ENCODE results near the gene CRACDL. TPM values are rescaled to one million over a fixed set of nuclear protein-coding genes. Genes with fewer than 3 reads are reported as not detected.

Gene CRACDL
- total and polyA plus RNA-seq, 2 of the 13 experiments (the other 11 are each of a cell fraction or from before 2014, with no cell fraction given), result 0.15 to 0.26 TPM

DNA sequence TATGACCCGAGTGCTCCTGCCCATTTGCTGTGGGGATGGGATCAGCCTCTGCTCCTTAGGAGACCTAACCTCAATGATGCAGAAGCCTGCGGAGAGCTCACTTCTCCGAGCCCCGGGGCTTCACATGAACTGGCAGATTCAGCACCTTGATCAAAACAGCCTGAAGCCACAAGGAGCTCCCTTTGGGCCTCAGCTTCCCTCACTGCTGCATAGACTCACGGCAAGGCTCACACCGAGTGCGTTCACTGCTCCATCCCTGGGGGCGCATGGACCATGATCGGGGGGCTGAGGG, 33.0 kb downstream of the CRACDL start (continued):
- TF ChIP-seq, protein P1, sequence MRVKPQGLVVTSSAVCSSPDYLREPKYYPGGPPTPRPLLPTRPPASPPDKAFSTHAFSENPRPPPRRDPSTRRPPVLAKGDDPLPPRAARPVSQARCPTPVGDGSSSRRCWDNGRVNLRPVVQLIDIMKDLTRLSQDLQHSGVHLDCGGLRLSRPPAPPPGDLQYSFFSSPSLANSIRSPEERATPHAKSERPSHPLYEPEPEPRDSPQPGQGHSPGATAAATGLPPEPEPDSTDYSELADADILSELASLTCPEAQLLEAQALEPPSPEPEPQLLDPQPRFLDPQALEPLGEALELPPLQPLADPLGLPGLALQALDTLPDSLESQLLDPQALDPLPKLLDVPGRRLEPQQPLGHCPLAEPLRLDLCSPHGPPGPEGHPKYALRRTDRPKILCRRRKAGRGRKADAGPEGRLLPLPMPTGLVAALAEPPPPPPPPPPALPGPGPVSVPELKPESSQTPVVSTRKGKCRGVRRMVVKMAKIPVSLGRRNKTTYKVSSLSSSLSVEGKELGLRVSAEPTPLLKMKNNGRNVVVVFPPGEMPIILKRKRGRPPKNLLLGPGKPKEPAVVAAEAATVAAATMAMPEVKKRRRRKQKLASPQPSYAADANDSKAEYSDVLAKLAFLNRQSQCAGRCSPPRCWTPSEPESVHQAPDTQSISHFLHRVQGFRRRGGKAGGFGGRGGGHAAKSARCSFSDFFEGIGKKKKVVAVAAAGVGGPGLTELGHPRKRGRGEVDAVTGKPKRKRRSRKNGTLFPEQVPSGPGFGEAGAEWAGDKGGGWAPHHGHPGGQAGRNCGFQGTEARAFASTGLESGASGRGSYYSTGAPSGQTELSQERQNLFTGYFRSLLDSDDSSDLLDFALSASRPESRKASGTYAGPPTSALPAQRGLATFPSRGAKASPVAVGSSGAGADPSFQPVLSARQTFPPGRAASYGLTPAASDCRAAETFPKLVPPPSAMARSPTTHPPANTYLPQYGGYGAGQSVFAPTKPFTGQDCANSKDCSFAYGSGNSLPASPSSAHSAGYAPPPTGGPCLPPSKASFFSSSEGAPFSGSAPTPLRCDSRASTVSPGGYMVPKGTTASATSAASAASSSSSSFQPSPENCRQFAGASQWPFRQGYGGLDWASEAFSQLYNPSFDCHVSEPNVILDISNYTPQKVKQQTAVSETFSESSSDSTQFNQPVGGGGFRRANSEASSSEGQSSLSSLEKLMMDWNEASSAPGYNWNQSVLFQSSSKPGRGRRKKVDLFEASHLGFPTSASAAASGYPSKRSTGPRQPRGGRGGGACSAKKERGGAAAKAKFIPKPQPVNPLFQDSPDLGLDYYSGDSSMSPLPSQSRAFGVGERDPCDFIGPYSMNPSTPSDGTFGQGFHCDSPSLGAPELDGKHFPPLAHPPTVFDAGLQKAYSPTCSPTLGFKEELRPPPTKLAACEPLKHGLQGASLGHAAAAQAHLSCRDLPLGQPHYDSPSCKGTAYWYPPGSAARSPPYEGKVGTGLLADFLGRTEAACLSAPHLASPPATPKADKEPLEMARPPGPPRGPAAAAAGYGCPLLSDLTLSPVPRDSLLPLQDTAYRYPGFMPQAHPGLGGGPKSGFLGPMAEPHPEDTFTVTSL (CRISPR knock-in tag; IDR thresholded peaks at IDR 0.05; ENCODE audit: borderline replicate concordance), result no peak
- TF ChIP-seq TBL1XR1 (IDR thresholded peaks at IDR 0.05; ENCODE audit: borderline replicate concordance, low read length, partially characterized antibody) (no peak), ZNF660 (CRISPR knock-in tag; IDR thresholded peaks at IDR 0.05; ENCODE audit: borderline replicate concordance, low read depth) (no peak), SP2 (CRISPR knock-in tag; IDR thresholded peaks at IDR 0.05) (no peak)
- TF ChIP-seq, protein P2, sequence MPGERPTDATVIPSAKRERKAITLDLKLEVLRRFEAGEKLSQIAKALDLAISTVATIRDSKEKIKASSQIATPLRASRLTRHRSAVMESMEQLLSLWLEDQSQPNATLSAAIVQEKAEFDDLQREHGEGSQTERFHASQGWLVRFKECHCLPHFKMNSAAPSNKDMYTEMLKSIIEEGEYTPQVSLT (CRISPR knock-in tag; IDR thresholded peaks at IDR 0.05; ENCODE audit: borderline replicate concordance, low read depth), result no peak

DNA sequence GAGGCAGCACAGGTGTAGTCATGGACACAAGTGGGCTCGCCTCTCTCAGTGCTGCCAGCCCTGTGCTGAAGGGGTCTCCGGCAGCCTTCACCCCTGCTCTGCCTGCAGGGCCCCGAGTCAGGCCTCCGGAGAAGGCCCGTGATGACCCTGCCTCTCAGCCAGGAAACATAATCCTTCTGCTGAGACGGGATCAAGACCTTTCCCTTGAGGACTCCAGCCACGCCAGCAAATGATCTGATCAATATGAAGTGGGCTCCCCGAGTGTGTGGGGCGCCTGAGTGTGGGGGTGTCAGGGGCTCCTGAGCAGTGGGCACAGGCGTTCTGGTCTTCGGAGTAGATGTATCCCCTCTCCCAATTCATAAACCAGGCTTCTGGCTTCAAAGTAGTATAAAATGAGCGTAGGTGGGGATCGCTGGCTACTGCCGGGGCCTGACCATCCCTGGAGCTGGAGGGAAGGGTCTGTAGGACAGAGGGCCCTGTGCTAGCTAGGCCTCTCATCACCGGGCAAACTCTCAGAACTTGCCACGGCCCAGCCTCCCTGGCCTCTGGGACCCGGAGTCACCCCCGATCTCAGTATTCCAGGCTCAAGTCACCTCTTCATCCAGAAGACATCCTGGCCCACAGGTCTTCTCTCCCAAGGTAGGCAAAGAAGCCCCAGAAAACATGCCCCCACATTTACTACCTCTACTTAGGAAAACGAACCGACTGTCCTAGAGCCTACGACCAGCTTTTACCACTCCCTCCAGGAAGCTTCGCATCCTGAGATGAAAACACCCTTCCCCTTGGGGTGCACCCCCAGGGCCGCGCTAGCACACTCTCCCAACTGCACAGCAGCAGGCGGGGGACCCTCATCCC, 33.6 kb downstream of the CRACDL start:
- no peak overlapping the region for H3K4me2 ChIP-seq (ENCODE audit: low read depth, low read length)
- H3K36me3 ChIP-seq (replicated peaks in 1 of 2; ENCODE audit: control insufficient read depth in 1 of 2, insufficient read depth in 2 of 2, low read length in 2 of 2), result no peaks in the 10 kb centered on the region
- TF ChIP-seq ZNF292 (CRISPR knock-in tag; IDR thresholded peaks at IDR 0.05; ENCODE audit: borderline replicate concordance, low read depth), result no peak
- TF ChIP-seq FOXM1 (CRISPR knock-in tag; IDR thresholded peaks at IDR 0.05), result no peak
- TF ChIP-seq ZNF124 (CRISPR knock-in tag; IDR thresholded peaks at IDR 0.05), result no peak
- TF ChIP-seq MXD4 (CRISPR knock-in tag; IDR thresholded peaks at IDR 0.05), result no peak
- no peak for TF ChIP-seq PLRG1 (conservative IDR thresholded peaks at IDR 0.05)
- no peak for TF ChIP-seq XBP1 (CRISPR knock-in tag; IDR thresholded peaks at IDR 0.05)
- WGBS (ENCODE audit: low lambda C conversion rate), result 50% methylated on average over 24 of the region's 25 CpGs
- H3K9me3 ChIP-seq (ENCODE audit: low read length), result no peaks in the 10 kb centered on the region
- POLR2A ChIA-PET, result no interaction called here
- DNase-seq (ENCODE audit: low spot score) (no peak), FAIRE-seq (no peak), ATAC-seq (peak; percentile 16; the same call in 2 of the 3 replicates)
- H3K9ac ChIP-seq (ENCODE audit: insufficient read depth, low read depth, low read length), result no peak overlapping the region
- CTCF ChIA-PET (ENCODE audit: low intra/inter-chr PET ratio, low total read pairs), result no interaction called here
- no peak overlapping the region for H2AFZ ChIP-seq (ENCODE audit: low read length)
- H3K27ac ChIP-seq (ENCODE audit: extremely low read length, insufficient read depth, low read length), result no peak overlapping the region
- intact Hi-C loops (cut with micrococcal nuclease; ENCODE audit: unreplicated experiment), result no loop called here
- no peaks in the 10 kb centered on the region for H4K20me1 ChIP-seq (ENCODE audit: insufficient read depth, low read length)
- no peak overlapping the region for H3K4me3 ChIP-seq (replicated peaks in 1 of 3; ENCODE audit: insufficient read depth in 1 of 3, low read depth in 2 of 3, low read length in 3 of 3)
- H3K27me3 ChIP-seq (ENCODE audit: control insufficient read depth in 1 of 2, insufficient read depth in 2 of 2, low read length in 2 of 2), result peaks cover 2 to 16% of the 10 kb centered on the region in 2 experiments; a peak in 2 of 5 replicates
- H3K79me2 ChIP-seq (ENCODE audit: insufficient read depth, low read length), result no peaks in the 10 kb centered on the region
- BruUV-seq (replicated peaks), result no TSS peak
- no peaks in the 10 kb centered on the region for H3K4me1 ChIP-seq (ENCODE audit: insufficient read depth, low read length)
- in situ Hi-C loops (cut with HindIII; ENCODE audit: extremely low pct_ligation_motif_present, low pct_unique_long_range_greater_than_20kb), result no loop called here
